IPS-NIHi7 (cell line): Measurements from ENCODE around the gene TGM2.

Source experiments
- DNase-seq: peaks from one replicate; pipeline ENCODE4 v3.0.0; 2012; ENCODE audit warnings: mixed read lengths; ENCODE audit errors: extremely low spot score

Gene TGM2

DNA sequence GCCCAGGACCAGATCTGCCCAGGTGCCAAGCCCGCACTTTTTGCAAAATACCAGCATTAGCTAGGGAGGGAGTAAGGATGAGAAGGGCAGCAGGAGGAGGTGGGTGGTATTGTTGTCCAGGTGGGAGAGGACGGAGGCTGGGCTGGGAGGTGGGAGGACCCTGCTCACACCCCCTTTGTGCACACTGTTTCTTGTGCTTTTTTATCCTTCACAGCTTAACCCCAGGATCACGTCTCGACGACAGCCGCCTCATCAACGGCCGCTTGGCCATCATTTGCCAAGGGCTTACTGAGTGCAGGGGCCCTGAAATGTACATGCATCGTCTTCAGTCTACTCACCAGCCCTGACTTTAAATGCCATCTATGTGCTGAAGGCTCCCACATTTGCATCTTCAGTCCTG is 12.1 kb upstream of the TGM2 start:
- DNase-seq, result no peak

DNA sequence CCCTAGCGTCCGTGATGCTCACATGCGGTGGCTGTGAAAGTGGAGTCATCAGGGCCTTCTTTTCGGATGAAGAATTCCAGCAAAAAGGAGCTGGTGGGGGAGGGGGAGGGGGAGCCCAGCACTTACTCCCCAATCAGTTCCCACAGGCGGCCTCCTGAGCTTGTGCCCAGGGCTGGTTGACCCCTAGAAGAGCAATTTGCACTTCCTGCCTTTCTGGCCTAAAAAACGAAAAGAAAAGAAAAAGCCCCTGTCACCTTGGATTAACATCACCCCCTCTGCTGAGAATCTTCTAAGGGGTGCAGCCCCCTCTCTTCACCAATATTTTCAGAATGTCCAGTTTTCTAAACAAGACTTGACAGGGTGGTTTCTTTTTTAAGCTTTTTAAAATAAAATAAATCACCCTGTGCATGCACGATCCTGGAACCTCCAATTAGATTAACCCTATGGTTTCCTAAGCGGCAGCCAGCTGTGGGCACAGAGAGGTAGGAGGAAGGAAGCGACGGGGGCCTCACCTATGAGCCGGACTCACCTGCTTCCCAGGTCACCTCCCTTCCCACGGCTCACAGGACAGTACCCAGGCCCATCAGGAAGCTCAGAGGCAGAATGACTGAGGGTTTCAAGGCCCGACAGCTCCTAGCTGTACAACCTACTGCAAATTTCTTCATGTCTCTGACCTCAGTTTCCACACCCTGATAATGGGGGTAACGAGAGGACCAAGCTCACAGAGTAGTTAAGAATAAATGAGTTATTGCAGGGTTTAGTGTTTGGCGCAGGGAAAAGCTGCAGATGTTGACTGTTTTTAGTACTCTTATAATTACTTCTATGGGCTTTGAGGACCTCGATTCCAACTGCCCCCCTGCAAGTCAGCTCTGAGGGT is 10.5 kb upstream of the TGM2 start:
- DNase-seq, result no peak

DNA sequence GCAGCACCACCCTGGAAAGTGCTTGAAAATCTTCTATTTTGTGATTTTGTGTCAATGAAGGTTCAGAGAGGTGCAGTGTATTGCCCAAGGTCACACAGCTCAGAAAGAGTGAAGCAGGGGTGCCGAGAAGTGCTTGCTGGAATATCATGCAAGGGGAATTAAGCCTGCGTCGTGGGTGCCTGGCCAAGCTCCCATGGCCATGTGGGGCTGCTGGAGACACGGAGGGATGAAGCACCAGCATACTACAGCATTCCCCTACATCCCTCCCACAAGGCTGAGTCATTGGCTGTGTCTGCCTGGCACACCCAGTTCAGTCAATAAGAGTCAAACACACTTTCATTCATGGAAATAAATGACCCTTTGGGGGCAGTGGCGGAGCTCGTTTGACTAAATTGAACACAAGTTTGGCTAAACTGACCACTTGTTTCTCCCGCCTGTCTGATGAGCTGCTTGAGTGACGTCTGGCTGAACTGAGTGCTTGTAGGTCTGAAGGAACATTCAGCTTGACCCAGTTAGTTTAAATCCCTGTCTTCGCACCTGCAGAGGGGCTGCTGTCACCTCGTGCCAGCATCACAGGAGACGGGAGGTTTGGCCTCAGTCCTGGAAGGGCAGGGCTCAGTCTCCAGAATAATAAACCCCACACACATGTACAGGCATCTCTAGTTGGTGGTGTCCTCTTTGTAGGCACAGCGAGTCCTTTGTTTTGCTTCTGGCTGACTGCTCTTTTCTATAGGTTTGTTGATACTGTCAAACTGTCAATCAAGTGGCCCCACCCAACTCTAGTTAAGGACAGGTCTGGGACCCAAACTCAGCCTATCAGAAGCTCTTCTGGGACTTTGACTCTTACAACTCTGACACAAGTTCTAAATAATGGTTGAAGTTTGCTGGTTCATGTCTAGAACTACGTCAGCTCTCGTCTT is 8.4 kb upstream of the TGM2 start:
- no peak for DNase-seq

DNA sequence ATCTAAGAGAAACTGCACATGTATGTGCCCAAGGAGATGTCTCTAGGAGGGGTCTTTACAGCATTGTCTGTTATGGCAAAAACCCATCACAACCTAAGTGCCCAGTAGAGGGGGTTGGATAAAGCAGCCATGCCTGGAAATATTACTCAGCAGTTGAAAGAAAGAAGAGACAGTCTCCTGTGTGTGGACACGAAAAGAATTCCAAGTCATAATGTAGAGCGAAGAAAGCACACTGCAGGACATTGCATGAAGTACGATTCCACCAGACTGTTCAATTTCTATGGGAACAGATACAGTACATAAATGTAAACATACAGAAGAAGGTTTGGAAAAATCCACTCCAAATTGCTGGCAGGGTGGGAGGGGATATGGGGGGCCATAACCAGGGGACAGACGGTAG is 7.3 kb upstream of the TGM2 start:
- DNase-seq, result no peak

DNA sequence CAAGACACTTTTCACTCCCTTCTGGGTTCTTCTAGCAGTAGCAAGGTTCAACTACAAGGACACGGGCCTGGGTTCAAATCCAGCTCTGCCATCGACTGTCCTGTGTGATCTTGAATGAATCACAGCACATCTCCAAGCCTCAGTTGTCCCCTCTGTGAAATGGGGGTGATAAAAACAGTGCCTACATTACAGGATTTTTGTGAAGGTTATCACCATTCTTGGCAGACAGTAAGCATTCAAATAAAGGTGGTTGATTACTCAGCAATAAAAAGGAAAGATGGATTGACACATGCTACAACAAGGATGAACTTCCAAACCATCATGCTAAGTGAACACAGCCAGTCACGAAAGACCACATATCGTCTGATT is 6.6 kb upstream of the TGM2 start:
- no peak for DNase-seq

DNA sequence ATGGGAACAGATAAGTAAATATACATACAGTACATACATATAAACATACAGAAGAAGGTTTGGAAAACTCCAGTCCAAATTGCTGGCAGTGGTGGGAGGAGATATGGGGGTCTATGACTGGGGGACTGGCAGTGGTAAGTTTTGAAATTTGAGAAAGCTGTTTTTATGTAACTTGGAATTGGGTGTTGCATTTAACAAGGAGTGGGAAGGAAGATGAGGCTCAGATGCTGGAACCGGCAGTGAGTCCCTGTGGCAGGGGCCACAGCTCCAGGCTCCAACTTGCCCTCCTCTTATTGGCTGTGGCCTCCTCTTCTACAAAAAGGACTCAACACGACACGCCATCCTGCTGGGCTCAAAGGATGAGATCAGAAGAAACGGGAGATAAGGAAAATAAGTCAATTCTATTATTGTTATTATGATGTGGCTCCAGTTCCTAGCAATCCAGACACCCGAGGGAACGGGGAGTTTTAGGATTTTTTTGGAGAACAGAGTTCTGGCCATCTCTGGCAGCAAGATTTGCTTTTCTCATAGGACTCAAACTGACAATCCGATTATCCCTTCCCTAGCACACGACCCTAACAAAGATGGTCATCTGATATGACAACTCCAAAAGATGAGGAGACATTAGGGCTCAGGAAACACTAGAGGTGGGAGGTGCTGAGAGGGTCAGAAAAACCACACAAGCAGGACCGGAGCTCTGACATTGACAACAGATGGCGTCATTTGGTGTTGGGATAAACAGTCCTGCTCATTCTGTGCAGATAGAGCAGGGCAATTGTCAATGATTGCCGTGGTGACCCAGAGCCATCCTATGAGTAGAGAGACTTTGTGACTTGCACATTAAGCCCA is 6.0 kb upstream of the TGM2 start:
- no peak for DNase-seq

DNA sequence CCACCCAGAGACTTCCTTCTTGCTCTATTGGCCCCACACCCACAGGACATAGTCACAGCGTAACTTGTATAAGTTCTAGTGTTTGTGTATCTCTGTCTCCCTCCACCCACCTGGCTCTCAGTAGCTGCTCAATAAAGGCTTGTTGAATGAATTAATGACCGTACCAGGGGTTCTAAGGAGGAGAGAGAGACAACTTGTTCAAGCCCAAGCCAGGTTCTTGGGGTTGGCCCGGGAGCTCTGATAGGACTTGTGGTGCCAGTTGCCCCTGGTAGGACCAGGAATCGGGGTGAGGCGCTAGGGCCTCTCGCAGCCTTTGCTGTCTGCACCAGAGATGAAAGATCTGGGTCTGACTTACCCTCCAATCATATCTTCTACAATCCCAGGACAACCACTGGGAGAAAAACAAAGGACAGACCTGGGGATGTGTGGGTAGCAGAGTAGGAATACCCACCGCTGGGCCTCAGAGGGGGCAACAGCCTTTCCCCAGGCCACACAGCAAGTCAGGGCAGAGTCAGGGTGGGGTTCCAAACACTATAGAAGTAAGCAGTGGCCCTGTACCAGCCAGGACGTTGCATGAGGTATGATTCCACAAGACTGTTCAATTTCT is 5.3 kb upstream of the TGM2 start:
- no peak for DNase-seq

DNA sequence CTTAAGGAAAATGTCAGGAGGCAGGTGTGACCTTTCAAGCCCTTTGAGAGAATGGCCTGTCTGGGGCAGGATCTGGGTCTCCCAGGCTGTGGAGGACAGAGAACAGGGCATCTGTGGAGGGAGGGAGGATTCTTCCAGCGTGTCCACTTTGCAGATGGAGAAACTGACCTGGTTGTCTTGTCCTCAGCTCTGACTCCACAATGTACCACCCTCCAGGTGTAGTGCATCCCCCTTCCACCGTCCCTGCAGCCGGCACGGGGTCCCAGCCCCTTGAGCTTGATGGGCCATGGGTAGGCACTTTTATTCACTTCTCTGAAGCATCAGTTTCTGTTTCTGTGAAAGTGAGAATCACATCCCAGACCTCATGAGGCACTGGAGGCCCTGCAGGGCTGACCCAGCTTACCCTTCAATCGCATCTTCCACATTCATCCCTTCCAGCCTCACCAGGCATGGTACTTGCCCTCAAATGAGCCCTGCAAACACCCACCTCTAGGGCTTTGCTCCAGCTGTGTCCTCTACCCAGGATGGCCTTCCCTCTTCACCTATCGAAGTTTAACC is 4.6 kb upstream of the TGM2 start:
- DNase-seq, result no peak

DNA sequence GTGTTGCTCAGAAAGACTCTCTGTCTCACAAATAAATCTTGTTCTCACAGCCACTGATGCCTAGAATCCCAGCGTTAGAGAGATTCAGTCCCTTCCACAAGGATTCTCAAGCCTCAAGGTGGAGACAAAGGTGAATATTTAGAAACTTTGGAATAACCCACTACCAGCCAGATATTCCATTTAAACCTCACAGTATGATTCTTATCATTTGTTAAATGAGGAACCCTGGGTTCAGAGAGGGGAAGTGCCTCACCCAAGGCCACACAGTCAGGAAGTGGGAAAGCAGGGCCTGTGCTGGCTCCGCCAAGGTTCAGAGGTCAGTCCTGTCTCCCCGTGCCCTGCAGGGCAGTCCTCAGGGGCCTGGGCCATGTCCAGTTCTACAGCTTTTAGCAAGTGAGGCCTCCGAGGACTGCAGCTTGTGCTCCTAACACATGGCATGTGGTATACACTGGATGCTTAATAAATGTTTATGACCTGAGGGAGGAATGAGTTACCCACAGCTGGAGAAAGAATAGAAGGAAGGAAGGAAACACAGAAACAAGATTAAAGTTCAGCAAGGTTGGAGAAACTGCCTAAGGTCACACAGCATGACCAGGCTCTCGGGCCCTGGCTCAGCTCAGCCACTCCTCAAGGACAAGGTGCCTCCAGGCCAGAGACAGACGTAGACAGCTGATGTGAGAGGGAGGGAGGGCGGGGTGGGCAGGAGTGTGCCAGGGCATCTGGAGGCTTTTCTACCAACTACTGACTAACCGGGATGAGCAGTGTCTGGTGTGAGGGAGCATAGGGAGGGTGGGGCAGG is 3.9 kb upstream of the TGM2 start:
- no peak for DNase-seq

DNA sequence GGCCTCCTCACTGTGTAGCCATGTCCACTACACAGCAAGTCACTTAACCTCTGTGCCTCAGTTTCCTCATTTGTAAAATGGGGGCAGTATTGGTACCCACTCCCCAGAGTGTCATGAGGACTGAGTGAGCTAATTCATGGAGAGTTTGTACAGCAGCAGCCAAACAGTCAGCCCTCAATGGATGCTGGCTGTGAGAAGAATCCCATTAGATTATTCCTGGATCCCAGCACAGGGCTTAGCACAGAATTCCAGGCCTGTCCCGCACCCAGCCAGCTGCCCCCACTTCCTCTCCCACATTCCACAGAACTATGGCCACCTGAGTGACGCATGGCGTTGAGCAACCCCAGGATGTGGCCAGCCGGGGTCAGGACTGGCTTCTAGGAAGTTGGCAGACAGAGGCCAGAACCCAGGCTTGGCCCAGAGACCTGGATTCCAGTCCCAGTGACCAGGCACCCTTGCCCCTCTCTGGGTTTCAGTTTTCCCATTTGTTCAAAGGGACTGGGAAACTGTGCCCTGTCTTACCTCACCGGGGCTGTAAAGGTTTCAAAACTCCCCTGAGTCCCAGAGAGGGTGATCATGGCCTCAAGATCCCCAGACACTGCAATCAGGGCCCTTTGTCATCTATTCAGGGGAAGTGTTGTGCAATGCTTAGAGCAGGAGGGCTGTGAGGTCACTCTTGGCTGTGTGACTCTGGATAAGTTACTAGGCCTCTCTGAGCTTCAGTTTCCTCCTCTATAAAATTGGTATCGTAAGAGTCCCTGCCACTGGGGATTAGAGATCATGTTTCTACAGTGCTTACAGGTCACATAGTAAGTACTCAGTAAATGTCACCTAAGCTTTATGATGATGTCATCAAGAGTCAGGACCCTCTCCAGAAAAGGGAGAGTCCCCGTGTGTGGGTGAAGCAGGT is 3.0 kb upstream of the TGM2 start:
- DNase-seq, result no peak

DNA sequence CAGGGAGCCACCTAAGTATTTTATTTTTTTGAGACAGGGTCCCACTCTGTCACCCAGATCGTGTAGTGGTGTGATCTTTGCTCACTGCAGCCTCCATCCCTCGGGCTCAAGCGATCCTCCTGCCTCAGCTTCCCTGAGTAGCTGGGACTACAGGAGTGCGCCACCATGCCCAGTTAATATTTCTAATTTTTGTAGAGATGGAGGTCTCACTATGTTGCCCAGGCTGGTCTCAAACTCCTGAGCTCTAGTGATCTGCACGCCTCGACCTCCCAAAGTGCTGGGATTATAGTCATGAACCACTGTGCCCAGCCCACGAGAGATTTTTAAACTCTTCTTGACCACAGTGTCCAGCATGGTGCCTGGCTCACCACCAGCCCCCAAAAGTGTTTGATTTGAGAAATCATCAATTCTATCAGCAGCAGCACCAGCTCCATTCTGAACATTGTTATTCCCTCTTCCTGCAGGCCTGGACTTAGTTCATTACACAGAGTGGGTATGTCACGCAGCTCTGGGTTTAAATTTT is 2.3 kb upstream of the TGM2 start:
- no peak for DNase-seq

DNA sequence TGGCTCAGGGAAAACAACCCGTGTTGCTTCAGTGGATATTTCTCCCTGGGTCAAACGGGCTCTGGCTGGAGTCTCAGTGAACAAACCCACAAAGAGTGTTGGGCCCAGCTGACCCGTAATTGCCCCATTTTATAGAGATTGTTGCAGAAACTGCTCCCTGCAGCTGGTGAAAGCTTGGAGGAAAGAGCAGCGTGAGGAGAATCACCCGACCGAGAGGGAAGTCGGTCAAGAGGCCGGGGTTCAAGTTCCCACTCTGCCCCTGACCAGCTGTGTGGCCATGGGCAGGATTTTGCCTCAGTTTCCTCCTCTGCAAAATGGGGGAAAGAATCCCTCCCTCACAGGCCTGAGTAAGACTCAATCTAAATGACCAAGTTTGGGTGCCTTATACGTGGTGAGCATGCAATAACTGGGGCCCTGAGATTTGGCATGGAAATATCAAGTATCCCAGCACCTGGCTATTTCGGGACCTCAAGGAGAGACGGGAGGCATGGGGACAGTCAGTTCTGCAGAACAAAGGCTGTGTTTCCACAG is 1.7 kb upstream of the TGM2 start:
- DNase-seq, result no peak

DNA sequence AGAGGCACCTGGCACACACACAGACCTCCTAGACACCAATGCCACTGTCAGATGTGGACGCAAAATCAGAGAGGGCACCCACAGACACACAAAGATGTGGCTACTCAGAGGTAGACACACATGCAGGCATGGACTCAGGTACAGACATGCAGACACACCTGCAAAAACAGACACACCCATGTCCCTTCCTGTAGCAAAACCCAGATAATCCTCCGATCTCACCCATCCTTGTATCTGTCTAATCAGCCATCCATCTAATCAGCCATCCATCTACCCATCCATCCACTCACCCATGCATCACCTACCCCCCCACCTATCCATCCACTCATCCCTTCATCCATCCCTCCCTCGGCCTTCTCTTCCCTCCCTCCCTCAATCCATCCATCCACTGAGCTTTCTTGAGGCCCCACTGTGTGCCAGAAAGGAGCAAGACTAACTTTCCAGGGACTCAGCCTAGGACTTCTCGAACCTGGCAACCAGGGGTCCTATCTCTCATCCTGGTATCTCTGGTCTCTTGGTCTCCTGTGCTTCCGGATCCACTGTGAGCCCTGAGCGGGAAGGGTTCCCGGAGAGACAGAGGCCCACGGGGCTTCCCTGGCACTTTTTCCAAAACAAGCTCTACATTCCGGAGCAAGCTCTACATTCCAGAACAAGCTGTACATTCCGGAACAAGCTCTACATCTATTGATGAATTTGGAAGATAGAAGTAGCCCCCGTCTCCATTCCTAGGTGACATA is 1.1 kb upstream of the TGM2 start:
- no peak for DNase-seq

DNA sequence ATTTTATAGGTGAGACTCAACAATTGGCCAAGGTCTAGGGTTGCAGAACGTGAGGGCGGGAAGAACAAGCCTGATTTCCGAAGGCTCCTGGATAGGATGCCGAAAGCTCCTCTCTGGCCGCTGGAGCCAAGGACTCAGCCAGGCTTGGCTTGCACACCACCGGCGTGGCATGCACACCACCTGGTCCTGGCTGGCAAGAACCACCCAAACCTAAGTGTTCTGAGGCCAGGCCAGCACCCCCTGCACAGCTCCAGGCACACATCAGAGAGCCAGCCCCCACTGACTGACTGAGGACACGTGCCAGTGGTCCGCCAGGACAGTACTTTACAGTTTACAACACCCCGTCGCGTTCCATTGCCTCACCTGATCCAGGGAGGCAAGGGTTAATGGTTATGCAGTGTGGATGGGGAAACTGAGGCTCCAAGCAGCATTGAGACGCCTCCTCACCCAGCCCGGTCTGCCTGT is 414 bp downstream of the TGM2 start:
- no peak for DNase-seq

DNA sequence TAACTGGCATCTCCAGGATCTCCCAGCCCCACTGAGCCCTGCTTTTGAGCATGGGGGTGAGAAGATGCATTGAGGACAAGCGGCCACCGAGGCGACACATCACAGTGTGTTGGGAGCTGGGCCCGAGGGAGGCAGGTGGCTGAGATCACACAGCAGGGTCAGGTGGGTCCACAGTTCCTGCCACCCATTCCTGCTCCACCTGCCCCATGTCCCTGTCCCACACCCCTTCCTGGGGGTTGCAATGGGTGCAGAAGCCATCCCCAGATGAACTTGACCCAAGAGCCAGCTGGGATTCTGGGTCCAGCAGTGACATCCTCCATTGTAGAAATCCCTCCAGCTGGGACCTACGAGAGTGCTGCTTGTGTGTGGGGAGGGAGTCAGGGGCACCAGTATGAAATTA is 1.0 kb downstream of the TGM2 start:
- no peak for DNase-seq

DNA sequence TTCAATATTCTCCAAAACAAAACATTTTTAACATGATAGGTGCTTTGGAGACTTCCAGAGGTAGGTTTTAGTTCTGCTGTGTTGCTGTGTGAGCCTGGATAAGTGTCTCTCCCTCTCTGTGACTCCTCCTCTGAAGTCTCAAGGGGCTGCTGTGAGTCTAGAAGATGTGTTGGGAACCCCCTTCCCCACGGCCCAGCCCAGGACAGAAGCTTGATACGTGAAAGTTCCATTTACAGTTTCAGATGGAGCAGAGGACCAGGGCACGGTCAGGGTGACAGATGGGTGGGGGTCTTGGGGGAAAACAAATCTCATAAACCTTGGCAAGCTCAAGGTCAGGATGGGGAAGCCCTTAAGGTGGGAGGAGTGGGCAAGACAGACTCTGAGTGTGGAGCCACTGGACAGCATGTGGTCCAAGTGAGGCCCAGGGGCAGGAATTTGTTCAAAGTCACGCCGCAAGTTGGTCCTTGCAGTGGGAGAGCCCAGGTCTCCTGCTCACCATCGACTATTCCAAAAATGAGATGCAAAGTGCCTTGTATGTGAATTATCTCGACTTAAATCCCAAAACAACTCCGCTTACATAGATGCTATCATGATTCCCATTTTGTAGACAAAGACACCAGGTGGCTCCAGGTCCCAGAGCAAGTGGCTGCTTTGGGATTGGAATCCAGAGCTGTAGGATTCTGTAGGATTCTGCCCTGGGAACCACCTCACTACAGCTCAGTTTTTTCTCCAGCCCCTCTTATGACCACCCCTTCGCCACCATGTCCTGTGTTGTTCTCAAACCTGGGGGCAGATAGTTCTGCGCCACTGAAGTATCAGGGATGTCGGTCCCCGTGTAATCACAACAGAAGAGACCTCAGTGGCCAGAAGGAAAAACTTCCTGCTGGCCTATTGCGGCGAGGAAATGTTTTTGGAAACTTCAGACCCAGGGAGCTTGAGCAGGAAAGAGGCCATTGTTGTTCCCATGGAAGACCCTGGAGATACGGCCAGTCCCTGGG is 1.9 kb downstream of the TGM2 start:
- no peak for DNase-seq

DNA sequence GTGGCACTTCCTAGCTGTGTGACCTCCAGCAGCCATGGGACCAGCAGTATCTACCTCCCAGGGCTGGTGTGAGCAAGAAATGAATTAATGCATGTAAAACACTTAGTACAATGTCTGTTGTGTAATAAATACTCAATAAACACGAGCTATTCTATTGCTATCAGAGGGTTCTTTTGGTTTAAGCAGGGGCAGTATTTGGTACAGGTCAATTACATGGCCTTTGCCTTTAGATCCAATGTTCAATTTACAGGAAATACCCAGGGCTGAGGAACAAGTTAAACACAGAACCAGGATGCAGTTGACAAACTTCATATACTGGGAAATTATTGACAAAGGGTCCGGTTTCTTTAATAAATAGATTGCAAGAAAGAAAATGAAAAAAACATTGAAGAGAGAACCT is 2.9 kb downstream of the TGM2 start:
- DNase-seq, result no peak
